Measurements from ENCODE around the gene PHF23. TPM values are rescaled to one million over a fixed set of nuclear protein-coding genes. Genes with fewer than 3 reads are reported as not detected.

Gene PHF23
- total RNA-seq: 38.6 and 39.7 TPM in 2 replicates

DNA sequence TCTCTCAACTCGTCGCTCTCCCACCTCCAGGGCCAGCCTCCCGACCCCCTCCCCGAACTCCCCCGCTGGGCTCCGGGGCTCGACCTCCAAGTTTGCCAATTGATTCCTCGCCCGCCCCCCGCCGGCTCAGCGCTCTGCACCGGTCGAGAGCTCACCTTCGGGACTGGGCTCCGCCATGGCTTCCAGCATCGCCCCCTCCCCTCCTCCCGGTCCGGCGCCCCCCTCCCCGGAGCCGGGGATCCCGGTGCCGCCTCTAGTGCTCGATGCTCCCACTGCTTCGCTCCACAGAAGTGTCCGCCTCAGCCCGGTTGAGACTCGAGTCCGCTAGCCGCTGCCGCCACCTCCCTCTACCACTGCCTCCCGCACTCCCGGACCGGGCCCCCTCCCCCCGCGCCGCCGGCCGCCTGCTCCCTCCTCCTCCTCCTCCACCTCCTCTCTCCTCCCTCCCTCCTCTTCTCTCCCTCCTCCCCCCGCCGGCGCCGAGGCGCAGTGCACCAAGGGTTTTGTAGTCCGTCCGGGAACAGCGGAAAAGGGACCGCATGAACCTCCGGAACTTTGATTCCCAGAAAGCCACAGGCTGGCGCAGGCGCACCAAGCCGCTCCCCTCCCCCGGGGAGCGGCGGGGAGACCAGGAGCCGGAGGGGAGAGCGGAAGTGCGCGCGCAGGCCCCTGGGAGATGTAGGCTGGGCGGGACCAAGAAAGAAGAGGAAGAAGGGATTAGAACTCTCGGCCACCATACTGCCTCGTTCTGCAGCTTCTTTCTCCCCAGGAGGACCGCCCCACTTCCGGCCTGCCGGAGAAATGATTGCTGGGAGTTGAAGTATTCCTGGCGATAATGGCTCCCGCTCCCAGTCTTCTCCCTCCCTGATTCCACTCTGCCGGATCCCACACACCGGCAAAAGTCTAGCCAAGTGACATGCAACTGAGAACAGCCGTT is at the start of gene PHF23:
Gene PHF23, minus strand, starts transcription at position 367 of the 937 bp plus-strand sequence. Its CDS starts 178 bp downstream, at position 189.

DNA sequence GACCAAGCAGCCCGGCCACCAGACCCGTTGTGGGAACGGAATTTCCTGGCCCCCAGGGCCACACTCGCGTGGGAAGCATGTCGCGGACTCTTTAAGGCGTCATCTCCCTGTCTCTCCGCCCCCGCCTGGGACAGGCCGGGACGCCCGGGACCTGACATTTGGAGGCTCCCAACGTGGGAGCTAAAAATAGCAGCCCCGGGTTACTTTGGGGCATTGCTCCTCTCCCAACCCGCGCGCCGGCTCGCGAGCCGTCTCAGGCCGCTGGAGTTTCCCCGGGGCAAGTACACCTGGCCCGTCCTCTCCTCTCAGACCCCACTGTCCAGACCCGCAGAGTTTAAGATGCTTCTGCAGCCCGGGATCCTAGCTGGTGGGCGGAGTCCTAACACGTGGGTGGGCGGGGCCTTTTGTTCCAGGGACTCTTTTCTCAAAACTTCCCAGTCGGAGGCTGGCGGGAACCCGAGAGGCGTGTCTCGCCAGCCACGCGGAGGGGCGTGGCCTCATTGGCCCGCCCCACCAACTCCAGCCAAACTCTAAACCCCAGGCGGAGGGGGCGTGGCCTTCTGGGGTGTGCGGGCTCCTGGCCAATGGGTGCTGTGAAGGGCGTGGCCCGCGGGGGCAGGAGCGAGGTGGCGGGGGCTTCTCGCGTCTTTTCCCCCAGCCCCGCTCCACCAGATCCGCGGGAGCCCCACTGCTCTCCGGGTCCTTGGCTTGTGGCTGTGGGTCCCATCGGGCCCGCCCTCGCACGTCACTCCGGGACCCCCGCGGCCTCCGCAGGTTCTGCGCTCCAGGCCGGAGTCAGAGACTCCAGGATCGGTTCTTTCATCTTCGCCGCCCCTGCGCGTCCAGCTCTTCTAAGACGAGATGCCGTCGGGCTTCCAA is 42.1 kb upstream of the PHF23 start, which contains the start of gene SLC2A4:
Gene SLC2A4, plus strand, starts transcription at position 645 of the 879 bp plus-strand sequence. Its CDS starts 217 bp downstream, at position 862.

DNA sequence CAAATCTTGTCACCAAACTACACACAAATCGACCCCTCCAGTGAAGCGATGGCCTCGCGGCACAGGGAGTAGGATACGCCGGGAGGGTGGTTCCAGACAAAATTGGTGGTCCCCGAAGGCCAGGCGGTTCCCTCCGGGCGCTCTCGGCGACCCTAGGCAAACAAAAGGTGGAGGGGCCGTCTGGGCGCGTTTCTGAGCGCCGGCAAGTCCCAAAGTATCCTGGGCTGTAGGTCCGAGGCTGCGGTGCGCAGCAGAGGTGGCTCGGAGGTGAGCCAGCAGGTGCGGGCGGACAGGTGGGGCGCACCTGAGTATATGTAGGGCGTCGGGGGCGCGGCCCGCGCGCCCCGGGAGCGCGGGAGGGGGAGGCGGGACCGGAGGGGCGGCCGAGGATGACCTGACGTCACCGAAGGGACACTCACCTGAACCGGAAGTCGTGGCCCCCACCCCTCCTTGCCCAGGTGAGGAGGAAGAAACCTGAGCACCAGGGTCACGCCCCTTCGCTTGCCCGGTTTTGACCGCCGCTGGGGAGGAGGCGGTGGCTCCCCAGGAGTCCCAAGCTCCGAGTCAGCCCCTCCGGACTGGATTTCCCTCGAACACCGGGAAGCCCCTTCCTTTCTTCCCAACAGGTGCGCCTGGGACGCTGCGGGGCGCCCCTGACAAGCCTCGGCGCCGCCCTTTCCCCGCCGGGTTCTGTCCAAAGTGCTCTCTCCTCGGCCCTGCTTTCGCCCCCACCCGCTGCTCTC is 23.1 kb upstream of the PHF23 start, which contains the start of gene CLDN7:
Gene CLDN7, minus strand, starts transcription at position 287 of the 743 bp plus-strand sequence. CDS start 435 bp downstream, outside the sequence.

DNA sequence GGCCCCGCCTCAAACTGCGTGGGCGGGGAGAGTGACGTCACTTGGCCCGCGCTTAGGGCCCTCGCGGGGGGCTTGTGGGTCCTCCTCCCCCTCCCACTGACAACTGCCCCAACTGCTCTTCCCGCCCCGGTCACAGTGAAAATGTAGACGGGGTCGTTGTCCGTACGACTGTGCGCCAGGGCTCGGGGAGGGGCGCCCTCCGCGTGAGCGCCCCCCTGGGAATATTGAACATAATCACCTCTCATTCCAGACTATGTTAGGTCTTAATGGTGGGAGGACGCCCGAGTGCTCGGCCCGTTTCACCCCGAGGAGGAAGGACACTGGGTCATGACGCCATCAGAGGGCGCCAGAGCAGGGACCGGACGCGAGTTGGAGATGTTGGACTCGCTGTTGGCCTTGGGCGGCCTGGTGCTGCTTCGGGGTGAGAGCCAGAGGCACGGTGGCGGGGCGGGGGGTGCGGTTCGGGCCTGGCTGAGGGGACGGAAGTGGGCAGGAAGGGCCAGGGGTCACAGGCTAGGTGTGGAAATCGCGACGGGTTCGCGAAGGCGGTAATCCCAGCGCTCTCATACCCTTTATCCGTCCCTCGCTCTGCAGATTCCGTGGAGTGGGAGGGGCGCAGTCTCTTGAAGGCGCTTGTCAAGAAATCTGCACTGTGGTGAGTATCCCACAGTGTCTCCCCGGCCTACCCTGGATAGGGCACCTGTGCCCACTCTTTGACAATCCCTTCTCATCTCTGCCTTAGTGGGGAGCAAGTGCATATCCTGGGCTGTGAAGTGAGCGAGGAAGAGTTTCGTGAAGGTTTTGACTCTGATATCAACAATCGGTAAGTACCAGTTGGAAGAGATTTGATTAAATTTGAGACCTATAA is 13.2 kb upstream of the PHF23 start, which contains the start of gene ELP5:
Gene ELP5, plus strand, starts transcription at position 40 of the 868 bp plus-strand sequence. Its CDS starts 336 bp downstream, at position 376.

DNA sequence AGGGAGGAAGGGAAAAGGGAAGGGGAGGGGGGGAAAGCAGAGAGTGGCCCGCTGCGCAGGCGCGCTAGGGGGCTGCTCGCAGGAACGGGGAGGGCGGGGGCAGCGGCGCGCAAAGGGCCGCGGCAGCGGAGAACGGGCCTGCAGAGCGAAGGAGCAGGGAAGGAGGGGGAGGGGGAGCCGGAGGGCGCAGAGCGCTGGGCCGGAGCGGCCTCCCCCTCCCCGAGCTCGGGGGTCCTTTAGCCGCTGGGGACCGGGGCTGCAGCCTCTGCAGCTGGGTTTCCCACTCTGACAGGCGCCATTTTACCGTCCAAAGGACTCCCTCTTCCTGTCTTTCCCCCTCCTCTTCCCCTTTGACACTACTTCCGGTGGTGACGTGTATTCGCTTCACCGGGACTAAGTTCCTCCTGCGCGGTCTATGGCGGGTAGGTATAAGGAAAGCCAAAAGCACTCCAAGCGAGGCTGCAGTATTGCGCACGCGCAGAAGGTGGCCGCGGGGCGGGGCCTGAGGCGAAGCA is 12.5 kb upstream of the PHF23 start, which contains the start of gene CTDNEP1:
Gene CTDNEP1, minus strand, starts transcription at position 74 of the 515 bp plus-strand sequence. CDS start 438 bp downstream, outside the sequence.

DNA sequence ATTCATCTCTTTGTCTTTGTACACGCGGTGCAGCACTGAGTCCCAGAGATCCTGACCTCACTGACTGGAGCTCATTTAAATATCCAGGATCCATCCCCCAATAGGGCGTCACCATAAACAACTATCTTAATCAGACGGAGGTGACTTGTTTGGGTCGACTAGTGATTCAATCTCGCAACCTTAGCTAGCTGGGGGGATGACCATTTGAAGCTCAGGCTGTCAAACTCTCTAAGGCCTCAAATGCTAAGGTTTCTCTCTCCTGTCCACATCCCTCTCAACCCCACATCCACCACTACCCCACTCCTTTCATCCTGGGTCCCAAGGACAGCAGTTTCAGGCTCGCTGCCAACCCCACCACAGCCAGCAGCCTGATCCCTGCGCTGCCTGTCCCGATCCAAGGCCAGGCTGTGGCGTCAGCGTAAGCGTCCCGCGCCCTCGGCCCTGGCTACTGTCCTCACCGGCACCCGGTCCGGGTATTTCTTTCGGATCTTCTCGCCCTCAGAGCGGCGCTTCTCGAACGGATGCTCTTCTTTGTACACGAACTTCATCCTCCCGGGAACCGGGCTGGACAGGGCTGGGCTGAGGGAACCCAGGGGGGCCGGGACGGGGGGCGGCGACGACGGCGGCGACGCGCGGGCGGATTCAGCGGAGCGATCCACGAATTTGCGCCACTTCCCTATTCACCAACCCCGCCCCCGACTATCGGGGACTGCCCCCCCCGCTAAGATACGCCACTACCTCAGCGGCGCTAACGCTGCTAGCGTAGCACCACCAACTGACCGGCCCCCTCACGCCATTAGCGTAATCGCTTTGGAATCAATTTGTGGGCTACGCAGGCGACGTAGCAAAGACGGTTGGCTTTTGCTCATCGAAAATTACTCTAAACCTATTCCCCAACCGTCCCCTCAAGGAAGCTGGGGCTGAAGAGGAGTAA is 2.8 kb upstream of the PHF23 start, which contains the start of gene GABARAP:
Gene GABARAP, minus strand, starts transcription at position 667 of the 934 bp plus-strand sequence. Its CDS starts 119 bp downstream, at position 548.

DNA sequence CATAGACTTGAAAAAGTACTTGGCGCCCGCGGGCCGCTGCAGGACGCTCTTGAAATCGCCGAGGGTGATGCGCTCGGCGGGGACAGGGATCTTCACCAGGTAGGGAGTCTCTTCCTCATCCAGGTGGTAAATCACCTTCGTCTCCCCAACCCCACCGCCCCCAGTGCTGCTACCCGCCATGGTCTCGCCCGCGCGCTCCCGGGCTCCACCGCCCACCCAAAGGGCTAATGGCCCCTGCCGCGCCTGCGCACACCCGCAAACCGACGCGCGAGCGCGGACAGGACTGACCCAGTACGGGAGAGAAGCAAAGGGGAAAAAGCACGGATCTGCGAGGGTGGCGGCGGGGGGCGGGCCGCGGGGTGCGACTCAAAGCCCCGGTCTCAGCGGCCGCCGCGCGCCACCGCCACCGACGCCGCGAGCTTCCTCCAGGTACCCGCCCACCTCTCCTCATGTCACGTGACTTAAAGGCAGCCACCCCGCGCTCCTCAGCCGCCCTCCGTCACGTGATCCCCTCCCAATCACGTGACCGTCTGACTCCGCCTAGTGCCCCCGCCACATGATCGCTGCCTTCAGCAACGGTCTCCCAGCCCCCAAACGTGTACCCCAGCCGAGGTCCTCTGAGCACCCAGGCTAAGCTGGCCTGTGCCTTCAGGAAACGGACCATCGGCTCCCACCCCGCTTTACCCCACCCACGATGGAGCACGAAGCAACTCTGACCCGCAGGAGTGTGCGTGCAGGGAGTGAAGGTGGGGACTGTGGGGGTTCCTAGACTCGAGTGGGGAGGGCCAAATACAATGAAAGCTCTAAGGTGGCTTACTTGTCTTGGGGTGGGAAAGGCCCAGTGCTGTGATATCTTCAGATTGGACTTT is 4.9 kb downstream of the PHF23 start, which contains the start of gene DVL2:
Gene DVL2, minus strand, starts transcription at position 435 of the 869 bp plus-strand sequence. Its CDS starts 255 bp downstream, at position 180.

DNA sequence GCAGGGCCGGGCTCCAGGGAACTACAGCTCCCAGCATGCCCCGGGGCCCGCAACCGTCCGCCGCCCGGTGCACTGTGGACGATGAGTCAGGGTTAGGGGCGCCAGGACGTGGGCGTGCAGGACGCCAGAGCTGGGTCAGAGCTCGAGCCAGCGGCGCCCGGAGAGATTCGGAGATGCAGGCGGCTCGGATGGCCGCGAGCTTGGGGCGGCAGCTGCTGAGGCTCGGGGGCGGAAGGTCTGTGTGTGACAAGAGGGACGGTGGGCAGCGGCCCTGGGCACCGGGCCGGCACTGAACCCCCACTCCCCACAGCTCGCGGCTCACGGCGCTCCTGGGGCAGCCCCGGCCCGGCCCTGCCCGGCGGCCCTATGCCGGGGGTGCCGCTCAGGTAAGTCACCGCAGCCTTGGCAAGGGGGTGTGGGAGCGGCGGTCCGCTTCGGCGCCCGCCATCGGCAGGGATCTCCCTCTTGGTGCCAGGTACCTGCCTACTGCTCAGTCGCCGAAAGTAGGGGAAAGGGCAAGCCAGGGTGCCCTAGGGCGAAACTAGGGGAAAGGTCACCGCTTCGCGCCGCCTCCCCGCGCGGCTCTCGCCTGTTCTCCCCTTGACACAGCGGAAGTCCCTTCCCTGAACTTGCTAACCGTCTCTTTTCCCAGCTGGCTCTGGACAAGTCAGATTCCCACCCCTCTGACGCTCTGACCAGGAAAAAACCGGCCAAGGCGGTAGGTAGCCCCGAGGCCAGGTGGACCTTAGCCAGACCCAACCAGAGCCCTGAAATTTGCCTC is 19.3 kb downstream of the PHF23 start, which contains the start of the genes ACADVL and DLG4:
Gene ACADVL, plus strand, starts transcription at position 127 of the 781 bp plus-strand sequence. Its CDS starts 47 bp downstream, at position 174.
Gene DLG4, minus strand, starts transcription at position 25 of the 781 bp plus-strand sequence.

Other genes with a start within 250 kb of the PHF23 start
- not detected in 2 replicates for gene ALOX12, start 243.4 kb downstream of the PHF23 start, total RNA-seq
- 56.6 and 66.1 TPM in 2 replicates for gene RNASEK, start 226.8 kb downstream of the PHF23 start, total RNA-seq
- 39.0 and 76.2 TPM in 2 replicates for gene BCL6B, start 216.4 kb downstream of the PHF23 start, total RNA-seq
- gene SLC16A13, start 203.4 kb downstream of the PHF23 start, total RNA-seq: 1.3 TPM in 2 replicates
- 0.95 and 2.1 TPM in 2 replicates for gene SLC16A11, start 195.4 kb downstream of the PHF23 start, total RNA-seq
- 3.1 TPM in 2 replicates for gene CLEC10A, start 159.2 kb downstream of the PHF23 start, total RNA-seq
- not detected in 2 replicates for gene ASGR2, start 124.6 kb downstream of the PHF23 start, total RNA-seq
- 26.4 and 28.8 TPM in 2 replicates for gene ASGR1, start 60.1 kb downstream of the PHF23 start, total RNA-seq
- gene DLG4, start 19.6 kb downstream of the PHF23 start, total RNA-seq: 7.0 and 7.2 TPM in 2 replicates
- 194 and 227 TPM in 2 replicates for gene ACADVL, start 19.5 kb downstream of the PHF23 start, total RNA-seq
- 28.4 and 28.5 TPM in 2 replicates for gene DVL2, start 4.9 kb downstream of the PHF23 start, total RNA-seq
- 131 and 147 TPM in 2 replicates for gene GABARAP, start 3.0 kb upstream of the PHF23 start, total RNA-seq
- 23.2 and 25.1 TPM in 2 replicates for gene CTDNEP1, start 12.3 kb upstream of the PHF23 start, total RNA-seq
- 31.9 and 36.9 TPM in 2 replicates for gene ELP5, start 12.8 kb upstream of the PHF23 start, total RNA-seq
- gene CLDN7, start 23.0 kb upstream of the PHF23 start, total RNA-seq: 0.76 and 1.5 TPM in 2 replicates
- 0.69 and 1.6 TPM in 2 replicates for gene SLC2A4, start 42.3 kb upstream of the PHF23 start, total RNA-seq
- gene YBX2, start 55.2 kb upstream of the PHF23 start, total RNA-seq: under 0.01 and 0.33 TPM in 2 replicates
- gene EIF5A, start 68.2 kb upstream of the PHF23 start, total RNA-seq: 422 and 483 TPM in 2 replicates
- 25.7 and 28.0 TPM in 2 replicates for gene GPS2, start 75.9 kb upstream of the PHF23 start, total RNA-seq
- 9.8 and 13.7 TPM in 2 replicates for gene NEURL4, start 89.9 kb upstream of the PHF23 start, total RNA-seq
- gene ACAP1, start 97.1 kb upstream of the PHF23 start, total RNA-seq: 0.43 TPM in 1 of 2 replicates, not detected in the other
- gene KCTD11, start 112.7 kb upstream of the PHF23 start, total RNA-seq: 2.1 and 2.8 TPM in 2 replicates
- gene TMEM95, start 115.7 kb upstream of the PHF23 start, total RNA-seq: not detected in 2 replicates
- gene TNK1, start 141.6 kb upstream of the PHF23 start, total RNA-seq: 1.3 and 2.3 TPM in 2 replicates
- 15.1 and 15.6 TPM in 2 replicates for gene PLSCR3, start 155.1 kb upstream of the PHF23 start, total RNA-seq
- gene TMEM256, start 164.6 kb upstream of the PHF23 start, total RNA-seq: 144 and 158 TPM in 2 replicates
- gene NLGN2, start 168.4 kb upstream of the PHF23 start, total RNA-seq: 1.2 and 1.3 TPM in 2 replicates
- gene SPEM1, start 180.9 kb upstream of the PHF23 start, total RNA-seq: not detected in 2 replicates
- not detected in 2 replicates for gene SPEM2, start 186.2 kb upstream of the PHF23 start, total RNA-seq
- not detected in 2 replicates for gene SPEM3, start 189.4 kb upstream of the PHF23 start, total RNA-seq
- 7.6 and 9.8 TPM in 2 replicates for gene TMEM102, start 196.0 kb upstream of the PHF23 start, total RNA-seq
- 0.17 and 0.22 TPM in 2 replicates for gene FGF11, start 200.1 kb upstream of the PHF23 start, total RNA-seq
- 9.9 and 12.0 TPM in 2 replicates for gene CHRNB1, start 205.6 kb upstream of the PHF23 start, total RNA-seq
- 8.9 and 9.1 TPM in 2 replicates for gene ZBTB4, start 240.2 kb upstream of the PHF23 start, total RNA-seq
- gene SLC35G6, start 242.0 kb upstream of the PHF23 start, total RNA-seq: not detected in 2 replicates
- 68.2 and 79.4 TPM in 2 replicates for gene POLR2A, start 244.9 kb upstream of the PHF23 start, total RNA-seq